ENCODE measurements around the gene SH3TC1. TPM values are rescaled to one million over a fixed set of nuclear protein-coding genes. Genes with fewer than 3 reads are reported as not detected.

The SH3TC1 gene
- total RNA-seq, 1 experiment from 2014 or later: 7.8 TPM

DNA sequence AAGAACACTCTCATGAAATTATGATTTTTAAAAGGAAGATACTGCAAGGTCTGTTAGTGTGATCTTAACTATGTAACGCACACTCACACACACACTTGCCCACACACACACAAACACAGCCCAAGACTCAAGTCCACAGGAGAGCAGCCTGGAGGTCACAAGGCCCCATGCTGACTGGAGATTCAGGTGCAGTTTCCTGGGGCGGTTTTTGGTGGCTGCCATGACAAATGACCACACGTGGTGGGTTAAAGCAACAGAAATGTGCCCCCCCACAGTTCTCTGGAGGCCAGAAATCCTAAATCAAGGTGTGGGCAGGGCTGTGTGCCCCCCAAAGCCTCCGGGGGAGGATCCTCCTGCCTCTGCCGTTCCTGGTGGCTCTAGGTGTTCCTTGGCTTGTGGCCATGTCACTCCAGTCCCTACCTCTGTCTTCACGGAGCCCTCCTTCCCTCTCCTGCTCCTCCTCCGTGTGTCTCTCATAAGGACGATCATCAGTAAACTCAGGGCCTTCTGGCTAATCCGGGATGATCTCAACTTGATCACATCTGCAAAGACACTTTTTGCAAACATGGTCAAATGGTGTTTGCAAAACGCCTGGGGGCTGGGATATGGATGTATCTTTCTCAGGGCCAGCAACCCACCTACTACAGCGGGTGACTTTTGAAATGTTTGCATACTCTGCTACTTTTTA, 60.8 kb downstream of the SH3TC1 start:
- Mint-ChIP-seq H3K27me3 (ENCODE audit: unreplicated experiment) (peaks cover 63% of the 10 kb centered on the region), H3K4me1 (ENCODE audit: low read depth, unreplicated experiment) (no peaks in the 10 kb centered on the region), H3K27ac (ENCODE audit: unreplicated experiment) (no peak overlapping the region), H3K4me3 (ENCODE audit: low read depth, unreplicated experiment) (no peak overlapping the region), H3K36me3 (ENCODE audit: insufficient read depth, unreplicated experiment) (no peaks in the 10 kb centered on the region), H3K9me3 (ENCODE audit: low read depth, unreplicated experiment) (no peaks in the 10 kb centered on the region)
- no peak for DNase-seq
- CTCF ChIA-PET: no interaction called here
- no TSS peak for BruUV-seq (replicated peaks)
- intact Hi-C loops (cut with micrococcal nuclease; ENCODE audit: unreplicated experiment): no loop called here
- TF ChIP-seq, protein P1, sequence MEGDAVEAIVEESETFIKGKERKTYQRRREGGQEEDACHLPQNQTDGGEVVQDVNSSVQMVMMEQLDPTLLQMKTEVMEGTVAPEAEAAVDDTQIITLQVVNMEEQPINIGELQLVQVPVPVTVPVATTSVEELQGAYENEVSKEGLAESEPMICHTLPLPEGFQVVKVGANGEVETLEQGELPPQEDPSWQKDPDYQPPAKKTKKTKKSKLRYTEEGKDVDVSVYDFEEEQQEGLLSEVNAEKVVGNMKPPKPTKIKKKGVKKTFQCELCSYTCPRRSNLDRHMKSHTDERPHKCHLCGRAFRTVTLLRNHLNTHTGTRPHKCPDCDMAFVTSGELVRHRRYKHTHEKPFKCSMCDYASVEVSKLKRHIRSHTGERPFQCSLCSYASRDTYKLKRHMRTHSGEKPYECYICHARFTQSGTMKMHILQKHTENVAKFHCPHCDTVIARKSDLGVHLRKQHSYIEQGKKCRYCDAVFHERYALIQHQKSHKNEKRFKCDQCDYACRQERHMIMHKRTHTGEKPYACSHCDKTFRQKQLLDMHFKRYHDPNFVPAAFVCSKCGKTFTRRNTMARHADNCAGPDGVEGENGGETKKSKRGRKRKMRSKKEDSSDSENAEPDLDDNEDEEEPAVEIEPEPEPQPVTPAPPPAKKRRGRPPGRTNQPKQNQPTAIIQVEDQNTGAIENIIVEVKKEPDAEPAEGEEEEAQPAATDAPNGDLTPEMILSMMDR (IDR thresholded peaks at IDR 0.05; ENCODE audit: unreplicated experiment): no peak

DNA sequence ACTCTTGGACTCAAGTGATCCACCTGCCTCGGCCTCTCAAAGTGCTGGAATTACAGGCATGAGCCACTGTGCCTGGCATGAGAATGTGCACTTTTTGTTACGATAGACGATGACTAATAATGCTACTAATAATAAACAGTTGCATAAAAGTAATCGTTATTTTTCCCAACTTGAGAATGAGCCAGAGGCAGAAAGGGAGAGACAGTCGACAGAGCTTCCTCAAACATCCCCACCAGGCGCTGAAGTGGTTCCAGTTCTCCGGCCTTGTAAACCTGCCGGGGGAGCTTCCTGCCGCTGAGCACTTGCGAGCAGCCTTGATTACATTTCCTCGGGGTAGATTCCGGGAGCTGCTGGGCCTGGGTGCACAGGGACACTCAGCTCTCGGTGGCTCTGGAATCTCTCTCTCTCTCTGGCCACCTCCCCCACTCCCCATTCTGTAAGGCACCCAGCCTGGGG, 61.6 kb downstream of the SH3TC1 start:
- intact Hi-C loops (cut with micrococcal nuclease; ENCODE audit: unreplicated experiment): no loop called here
- CTCF ChIA-PET: interaction anchor here (0.7 kb wide), 1 partner anchor 62 kb away, joined by 3 read pairs; no protein-coding TSS in a partner anchor

DNA sequence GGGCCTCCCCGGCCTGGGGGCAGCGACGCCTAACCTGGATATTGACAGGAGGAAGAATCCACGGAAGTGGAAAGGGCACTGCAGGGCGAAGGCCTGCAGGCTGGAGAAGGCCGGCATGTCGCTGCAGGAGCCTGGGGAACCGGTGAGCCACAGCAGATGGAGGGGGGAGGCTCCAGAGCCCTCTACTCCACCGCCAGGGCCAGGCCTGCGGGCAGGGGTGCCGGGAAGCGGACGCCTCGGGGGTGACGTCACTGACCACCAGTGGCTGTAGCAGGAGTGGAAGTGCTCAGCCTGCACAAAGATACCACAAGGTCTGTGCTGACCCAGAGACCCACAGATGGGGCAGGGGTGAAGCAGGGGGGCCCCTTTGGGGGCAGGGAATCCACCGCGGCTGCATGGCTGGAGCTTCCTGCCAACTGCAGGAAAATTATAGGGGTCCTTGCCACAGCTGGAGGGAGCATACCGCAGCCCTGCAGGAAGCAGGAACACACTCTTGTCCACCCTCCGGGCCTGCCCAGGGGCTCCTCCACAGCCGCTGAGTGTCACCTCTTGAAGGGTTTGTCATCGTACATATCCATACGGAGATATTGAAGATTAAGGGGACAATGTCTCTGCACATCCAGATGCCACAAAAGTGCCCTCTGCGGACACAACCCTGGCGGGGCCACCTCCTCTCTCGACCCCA, 62.9 kb downstream of the SH3TC1 start:
- no TSS peak for BruUV-seq (replicated peaks)
- no peak overlapping the region for H3K27ac Mint-ChIP-seq (ENCODE audit: unreplicated experiment)
- no peak for DNase-seq
- no peaks in the 10 kb centered on the region for H3K9me3 Mint-ChIP-seq (ENCODE audit: low read depth, unreplicated experiment)
- no peak overlapping the region for H3K4me3 Mint-ChIP-seq (ENCODE audit: low read depth, unreplicated experiment)
- no peaks in the 10 kb centered on the region for H3K4me1 Mint-ChIP-seq (ENCODE audit: low read depth, unreplicated experiment)
- TF ChIP-seq, protein P1 (IDR thresholded peaks at IDR 0.05; ENCODE audit: unreplicated experiment): no peak
- H3K27me3 Mint-ChIP-seq (ENCODE audit: unreplicated experiment): peaks cover 63% of the 10 kb centered on the region
- intact Hi-C loops (cut with micrococcal nuclease; ENCODE audit: unreplicated experiment): no loop called here
- H3K36me3 Mint-ChIP-seq (ENCODE audit: insufficient read depth, unreplicated experiment): no peaks in the 10 kb centered on the region
- CTCF ChIA-PET: no interaction called here

More for the DNA sequence above, 61.6 kb downstream of the SH3TC1 start:
- Mint-ChIP-seq H3K9me3 (ENCODE audit: low read depth, unreplicated experiment) (no peaks in the 10 kb centered on the region), H3K27ac (ENCODE audit: unreplicated experiment) (no peak overlapping the region), H3K4me3 (ENCODE audit: low read depth, unreplicated experiment) (no peak overlapping the region), H3K4me1 (ENCODE audit: low read depth, unreplicated experiment) (no peaks in the 10 kb centered on the region), H3K27me3 (ENCODE audit: unreplicated experiment) (peaks cover 63% of the 10 kb centered on the region), H3K36me3 (ENCODE audit: insufficient read depth, unreplicated experiment) (no peaks in the 10 kb centered on the region)
- TF ChIP-seq, protein P1 (IDR thresholded peaks at IDR 0.05; ENCODE audit: unreplicated experiment): no peak
- no TSS peak for BruUV-seq (replicated peaks)
- DNase-seq: no peak

DNA sequence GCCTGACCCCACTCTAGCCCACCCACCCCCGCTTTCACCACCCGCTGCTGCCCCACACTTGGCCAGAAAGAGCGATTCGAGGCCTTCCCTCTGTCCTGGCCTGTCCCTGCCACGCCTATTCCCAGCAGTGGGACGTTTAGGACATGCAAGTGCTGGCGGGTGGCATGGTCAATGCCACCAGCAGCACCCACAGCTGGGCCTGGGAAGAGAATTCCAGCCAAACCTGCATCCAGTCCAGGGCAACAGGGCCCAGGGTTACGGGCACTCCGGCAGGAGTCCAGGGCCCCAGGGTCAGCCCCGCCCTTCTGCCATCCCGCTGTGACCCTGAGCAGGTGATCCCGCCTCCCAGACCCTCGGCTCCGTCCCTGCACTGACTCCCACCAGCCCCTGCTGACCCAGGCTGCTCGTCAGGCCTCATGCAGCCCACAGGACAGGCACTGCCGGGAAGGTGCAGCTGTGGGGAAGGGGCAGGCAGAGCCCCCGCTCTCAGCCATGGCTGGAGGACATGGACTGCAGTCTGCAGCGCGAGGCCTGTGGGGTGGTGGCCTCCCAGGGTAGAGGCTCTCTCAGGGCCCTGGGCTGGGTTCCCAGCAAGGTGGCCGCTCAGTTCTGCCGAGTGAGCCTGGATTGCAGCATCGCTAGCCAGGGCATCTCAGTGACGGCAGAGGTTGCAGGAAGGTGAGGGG, 63.7 kb downstream of the SH3TC1 start:
- Mint-ChIP-seq H3K4me1 (ENCODE audit: low read depth, unreplicated experiment) (no peaks in the 10 kb centered on the region), H3K27ac (ENCODE audit: unreplicated experiment) (no peak overlapping the region), H3K9me3 (ENCODE audit: low read depth, unreplicated experiment) (no peaks in the 10 kb centered on the region), H3K27me3 (ENCODE audit: unreplicated experiment) (peaks cover 59% of the 10 kb centered on the region), H3K4me3 (ENCODE audit: low read depth, unreplicated experiment) (no peak overlapping the region), H3K36me3 (ENCODE audit: insufficient read depth, unreplicated experiment) (no peaks in the 10 kb centered on the region)
- TF ChIP-seq, protein P1 (IDR thresholded peaks at IDR 0.05; ENCODE audit: unreplicated experiment): no peak
- CTCF ChIA-PET: no interaction called here
- no TSS peak for BruUV-seq (replicated peaks)
- intact Hi-C loops (cut with micrococcal nuclease; ENCODE audit: unreplicated experiment): no loop called here
- no peak for DNase-seq

All from Calu3 (cell line).